Activated CD4-positive, alpha-beta T cell treated with anti-CD3 and anti-CD28 coated beads, Interleukin-2, amount 50 U/mL, for 24 hours (primary cell): Measurements from ENCODE around the gene TM4SF4.

Experiments
- DNase-seq, 2 donors: peaks; one replicate each; pipeline ENCODE4 v3.0.0-alpha.2; 2020; ENCODE audit warnings: low read depth in 1 of 2, low spot score in 1 of 2

Gene TM4SF4

GRCh38 chr3:149510480-149510879 is 36.0 kb downstream of the TM4SF4 start:
- DNase-seq: no peak

DNA sequence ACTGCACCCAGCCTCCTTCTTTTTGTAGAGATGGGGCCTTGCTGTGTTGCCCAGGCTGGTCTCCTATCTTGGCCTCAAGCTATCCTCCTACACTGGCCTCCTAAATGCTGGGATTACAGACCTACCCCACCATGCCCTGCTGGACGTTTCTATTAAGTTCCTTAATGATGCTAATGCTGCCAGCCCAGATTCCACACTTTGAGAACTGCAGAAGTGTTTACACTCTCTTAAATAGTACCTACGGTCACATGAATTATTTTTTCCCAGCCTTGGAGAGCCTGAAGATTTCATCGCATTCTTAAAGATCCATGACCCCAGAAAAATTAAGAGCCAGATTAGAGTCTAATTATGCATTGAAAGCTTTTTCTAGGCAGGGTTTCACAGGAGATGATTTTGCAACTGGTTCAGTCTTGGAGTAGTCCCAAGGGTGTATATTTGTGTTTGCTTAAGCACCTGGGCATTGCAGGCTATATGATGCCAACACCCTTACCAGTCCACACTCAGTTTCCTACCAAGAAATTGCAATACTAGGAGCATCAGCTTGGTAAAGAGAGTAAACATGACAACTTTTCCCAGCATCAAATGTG is 36.6 kb downstream of the TM4SF4 start:
- no peak for DNase-seq

DNA sequence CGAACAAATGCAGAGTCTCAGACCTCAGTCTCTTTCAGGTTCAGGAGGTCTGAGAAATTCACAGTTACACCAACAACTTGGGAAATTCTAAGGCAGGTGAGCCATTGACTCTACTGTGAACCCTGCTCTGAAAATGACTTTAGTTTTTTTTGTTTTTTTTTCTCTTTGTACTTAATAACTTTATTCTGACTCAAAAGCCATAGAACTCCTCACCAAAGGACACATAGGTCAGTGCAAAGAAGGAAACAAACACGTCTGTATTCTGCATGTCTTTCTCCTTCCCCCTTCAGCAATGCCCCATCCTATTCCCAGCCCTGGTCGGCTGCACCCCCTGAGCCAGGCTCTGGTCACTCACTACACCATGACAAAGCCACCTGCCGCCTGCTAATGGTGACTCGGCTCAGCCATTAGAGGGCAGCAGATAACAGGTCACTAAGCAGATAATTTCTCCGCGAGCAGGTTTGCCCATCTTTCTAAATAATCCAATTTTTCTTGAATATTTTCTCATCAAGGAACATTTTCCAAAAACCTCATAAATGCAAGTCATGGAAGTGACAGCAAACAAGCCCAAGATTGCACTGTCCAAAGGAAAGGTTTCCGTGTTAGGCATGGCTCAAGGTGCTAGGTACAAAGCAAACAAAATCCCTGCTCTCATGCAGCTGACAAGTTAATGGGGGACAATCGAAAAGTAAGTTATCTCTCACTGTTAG is 37.7 kb downstream of the TM4SF4 start:
- no peak for DNase-seq

DNA sequence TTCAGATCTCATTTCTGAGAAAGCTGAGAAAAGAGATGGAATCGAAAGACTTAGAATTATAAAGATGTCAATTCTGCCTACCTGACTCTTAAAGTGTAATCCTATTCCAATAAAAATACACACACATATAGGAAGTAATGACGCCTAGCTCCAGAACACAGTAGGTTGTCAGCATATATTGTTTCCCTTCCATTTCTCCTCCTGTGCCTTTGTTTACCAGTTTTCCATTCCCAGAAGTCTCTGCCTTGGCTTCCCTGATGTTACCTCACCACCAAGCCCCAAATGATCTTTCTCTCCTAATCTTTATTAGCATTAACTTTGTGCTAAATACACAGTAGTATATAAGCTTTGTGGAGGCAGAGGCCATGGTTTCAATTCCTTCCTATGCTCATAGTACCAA is 40.0 kb downstream of the TM4SF4 start:
- DNase-seq: no peak

- DNase-seq: no peak
Measured at GRCh38 chr3:149515249-149515648, 40.8 kb downstream of the TM4SF4 start.

DNA sequence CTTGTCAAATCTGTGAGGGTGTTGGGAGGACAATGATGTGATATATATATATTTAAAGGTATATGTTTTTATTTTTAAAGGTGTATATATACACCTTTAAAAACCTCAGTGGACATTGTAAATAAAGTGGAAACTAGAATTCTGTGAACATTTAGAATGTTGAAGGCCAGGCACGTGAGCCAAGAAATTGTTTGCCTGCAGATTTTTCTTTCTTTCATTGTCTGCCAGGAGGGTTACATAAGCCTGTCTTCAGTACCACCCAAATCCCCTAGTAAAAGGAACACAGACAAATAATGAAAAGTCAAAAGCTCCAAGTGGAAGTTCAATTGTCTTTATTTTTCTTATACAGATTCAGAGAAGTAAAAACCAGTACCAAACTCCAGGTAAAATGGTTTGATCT is 42.4 kb downstream of the TM4SF4 start:
- no peak for DNase-seq

GRCh38 chr3:149519912-149520311 is 45.4 kb downstream of the TM4SF4 start:
- no peak for DNase-seq

DNA sequence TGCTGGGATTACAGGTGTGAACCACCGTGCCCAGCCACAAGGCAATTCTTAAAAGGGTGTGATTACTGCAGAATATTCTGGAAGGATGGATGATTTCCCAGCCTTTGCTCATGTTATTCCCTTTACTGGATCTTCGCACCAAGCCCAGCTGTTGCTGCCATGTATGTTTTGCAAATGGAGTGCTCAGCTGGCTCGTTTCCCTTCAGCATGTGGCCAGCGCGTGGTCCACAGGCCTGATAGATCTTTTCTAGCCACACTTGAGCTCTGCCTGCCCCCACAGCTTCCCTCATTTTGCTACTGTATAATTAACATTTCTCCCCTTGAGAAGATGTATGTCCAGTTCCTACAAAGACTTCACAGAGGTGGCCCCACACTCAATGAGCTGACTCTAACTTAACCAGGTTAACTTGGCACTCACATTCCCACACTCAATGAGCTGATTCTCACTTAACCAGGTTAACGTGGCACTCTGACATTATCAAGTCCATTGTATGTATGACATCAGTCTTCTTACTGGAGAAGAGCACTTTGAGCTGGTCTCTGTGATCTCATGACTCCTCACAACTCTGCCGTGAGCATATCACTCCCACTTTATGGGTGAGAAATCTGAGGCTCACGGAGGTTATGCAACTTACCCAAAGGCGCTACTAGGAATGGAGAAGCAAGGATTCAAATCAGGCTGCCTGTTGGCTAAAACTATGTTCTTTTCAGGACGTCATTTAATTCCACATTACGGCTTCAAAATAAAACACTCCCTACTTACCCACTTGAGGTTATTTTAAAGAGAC is 49.2 kb downstream of the TM4SF4 start:
- no peak for DNase-seq

- no peak for DNase-seq
Measured at GRCh38 chr3:149527531-149528339, 53.2 kb downstream of the TM4SF4 start.

DNA sequence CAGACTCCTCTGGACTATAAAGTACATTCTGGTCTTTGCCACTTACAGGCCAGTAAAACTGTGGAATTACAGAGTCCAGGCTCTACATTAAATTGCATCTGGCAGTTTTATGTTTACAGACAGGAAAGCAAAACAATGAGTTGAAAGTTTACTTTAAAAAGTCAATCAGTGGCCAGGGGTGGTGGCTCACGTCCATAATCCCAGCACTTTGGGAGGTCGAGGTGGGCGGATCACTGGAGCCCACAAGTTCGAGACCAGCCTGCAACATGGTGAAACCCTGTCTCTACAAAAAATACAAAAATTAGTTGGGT is 53.8 kb downstream of the TM4SF4 start:
- DNase-seq: no peak

DNA sequence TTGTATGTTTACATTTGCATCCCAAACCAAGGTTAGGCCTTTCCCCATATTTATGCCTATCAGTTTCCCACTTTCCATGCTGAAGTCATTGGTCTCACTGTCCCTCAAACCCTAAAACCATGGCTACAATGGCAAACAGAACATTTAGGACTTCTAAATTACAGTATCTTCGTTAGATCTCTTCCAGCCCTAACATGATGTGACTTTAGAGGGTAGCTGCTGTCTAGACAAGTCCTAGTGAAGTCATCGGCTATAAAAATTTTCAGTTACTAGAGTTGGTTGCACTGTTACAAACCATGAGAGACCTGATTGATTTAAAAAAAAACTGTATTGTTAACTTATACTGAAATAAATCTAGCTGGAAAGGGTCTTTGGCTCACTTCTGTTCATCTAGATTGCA is 54.6 kb downstream of the TM4SF4 start:
- DNase-seq: no peak

- no peak for DNase-seq
Measured at GRCh38 chr3:149532489-149533180, 58.1 kb downstream of the TM4SF4 start.

GRCh38 chr3:149534082-149534481 is 59.6 kb downstream of the TM4SF4 start:
- no peak for DNase-seq

DNA sequence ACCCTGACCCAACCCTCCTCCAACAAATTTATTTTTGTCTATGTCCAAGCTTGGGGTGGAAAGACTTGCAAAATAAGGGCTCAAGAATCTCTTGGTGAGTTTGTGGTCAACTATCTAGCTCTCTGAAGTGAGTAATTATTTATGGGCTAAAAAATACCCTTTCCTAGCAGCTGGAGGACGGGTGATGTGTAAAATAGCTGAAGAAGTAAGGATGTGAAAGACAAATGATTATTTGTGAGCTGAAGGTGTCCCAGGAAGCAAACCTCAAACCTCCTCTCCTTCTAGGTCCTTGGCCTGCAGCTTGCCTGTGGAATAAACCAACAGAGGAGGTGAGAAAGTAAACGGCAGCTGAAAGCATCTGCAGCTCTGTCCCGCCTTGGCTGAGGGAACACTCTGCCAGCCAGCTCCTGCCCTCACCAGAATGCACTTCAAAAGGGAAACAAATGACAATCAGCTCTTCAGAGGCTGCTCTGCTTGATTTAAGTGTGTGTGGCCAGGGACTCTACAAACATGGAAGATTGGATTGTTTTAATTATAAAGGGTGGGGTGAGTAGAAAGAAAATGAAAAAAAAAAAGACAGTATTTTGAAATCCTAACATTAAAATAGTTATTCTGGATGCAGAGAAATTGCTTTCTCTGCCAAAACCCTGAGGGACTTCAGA is 60.3 kb downstream of the TM4SF4 start:
- DNase-seq: no peak

GRCh38 chr3:149535333-149535685 is 60.8 kb downstream of the TM4SF4 start:
- DNase-seq: no peak

- no peak for DNase-seq
Measured at GRCh38 chr3:149536429-149536828, 61.9 kb downstream of the TM4SF4 start.

DNA sequence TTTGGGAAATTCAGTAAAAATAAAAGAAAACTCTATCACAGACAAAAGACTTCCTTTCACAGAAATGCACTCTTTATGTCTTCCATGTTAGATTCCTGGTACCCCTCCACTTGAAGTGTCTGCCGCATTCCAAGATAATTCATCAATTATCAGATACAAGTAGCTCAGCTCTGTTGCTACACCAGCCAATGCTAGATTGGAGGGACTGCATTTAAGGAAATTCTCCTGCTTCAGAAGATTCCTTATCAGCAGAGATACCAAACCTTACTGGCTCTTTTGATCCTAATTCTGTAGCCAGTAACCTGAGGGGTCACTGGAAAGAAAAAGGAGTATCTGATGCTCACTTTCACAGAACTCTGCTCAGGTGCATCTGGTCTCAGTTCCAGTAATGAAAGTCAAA is 63.9 kb downstream of the TM4SF4 start:
- no peak for DNase-seq

DNA sequence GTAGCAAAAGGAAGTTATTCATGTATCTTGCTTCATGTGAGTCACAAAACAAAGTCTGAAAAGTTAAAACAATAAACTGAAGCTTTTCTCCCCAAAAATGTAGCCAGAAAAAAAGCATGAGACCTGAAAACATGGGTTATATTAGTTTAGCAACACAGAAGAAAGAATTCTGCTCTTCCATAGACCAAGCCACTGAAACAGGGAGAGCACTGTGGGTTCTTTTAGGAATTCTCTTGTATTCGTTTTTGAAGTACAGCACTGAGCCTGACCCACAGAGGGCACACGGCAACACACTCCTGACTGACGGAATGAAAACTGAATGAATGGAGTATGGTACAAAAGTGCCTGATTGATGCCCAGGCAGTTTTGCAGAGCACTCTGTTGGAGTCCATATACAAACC is 66.6 kb downstream of the TM4SF4 start:
- no peak for DNase-seq

DNA sequence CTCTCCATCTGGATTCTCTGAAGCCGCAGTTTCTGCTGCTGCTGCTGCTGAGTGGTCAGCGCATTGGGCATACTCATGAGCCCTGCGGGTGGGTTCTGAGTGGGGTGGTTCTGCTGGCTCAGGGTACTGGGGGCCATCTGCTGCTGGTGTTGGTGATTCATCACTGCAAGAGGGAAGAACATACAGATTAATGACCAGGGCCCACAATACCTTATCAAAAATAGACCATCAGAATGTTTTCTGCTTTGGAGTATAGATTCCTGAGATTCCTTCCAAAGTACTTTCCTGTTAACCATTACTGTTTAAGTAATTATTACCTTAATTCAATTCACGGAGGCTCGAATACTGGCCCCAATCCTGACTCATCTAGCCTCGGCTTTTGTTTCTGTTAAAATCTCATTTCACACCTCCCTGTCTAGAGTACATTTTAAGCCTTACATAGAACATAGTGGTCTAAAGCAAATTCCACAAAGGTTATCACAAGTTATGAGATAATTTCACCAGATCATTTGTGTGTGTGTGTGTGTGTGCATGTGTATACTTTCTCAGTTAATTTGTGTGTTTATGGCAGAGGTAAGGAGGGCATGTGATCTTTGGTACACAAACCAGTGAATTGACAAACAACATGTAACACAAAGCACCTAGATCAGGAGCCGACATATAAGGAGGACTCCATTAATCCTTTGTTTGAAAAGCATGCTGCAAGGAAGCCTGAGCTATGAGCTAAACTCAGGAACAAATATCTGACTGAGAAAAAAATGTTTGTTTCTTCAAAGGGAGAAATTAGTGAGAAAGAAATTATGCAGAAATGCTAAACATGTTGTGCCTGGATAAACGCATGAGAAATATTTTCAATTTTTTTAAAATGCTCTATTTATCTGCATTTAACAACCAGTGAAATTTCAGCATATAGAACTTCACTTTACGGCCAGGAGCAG is 68.1 kb downstream of the TM4SF4 start:
- DNase-seq: no peak

DNA sequence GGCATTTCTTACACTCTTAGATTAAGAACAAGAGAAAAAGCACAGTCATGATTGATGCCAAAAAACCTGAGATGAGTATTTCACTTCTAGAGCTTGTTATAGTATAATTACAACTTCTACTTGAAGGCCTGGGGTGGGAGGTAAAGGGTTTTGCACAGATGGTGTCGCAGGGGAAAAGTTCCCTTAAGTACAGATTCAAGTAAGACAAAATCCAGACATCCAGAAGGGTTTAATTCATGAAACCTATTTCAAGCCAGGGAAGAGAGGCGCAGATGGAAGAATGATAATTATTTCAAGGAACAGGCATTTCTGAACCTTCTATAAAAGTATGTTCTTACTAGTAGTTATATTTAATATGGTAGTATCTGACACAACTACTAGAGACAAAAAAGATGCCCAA is 70.6 kb downstream of the TM4SF4 start:
- DNase-seq: no peak
